Mesendoderm (in vitro differentiated cells): Measurements from ENCODE around the gene IGF2R.

Experiments
- DNase-seq: peaks from one replicate; pipeline ENCODE4 v3.0.0; 2013
- H2AK5ac ChIP-seq: 2 replicates; pipeline ENCODE4 v1.6.1; 2013; ENCODE audit warnings: low read length, inconsistent platforms
- H2BK120ac ChIP-seq: 2 replicates; pipeline ENCODE4 v1.6.1; 2013; ENCODE audit warnings: low read depth, mild to moderate bottlenecking, low read length, moderate library complexity, mixed read lengths
- H2BK15ac ChIP-seq: replicated peaks from 2 replicates; pipeline ENCODE4 v1.6.1; 2013; ENCODE audit warnings: low read depth, mild to moderate bottlenecking, moderate library complexity
- H2BK5ac ChIP-seq: 2 replicates; pipeline ENCODE4 v1.6.1; 2013; ENCODE audit warnings: low read length, inconsistent platforms
- H3K18ac ChIP-seq: 2 replicates; pipeline ENCODE4 v1.6.1; 2013; ENCODE audit warnings: mild to moderate bottlenecking, low read length, mixed read lengths
- H3K23ac ChIP-seq: one replicate; pipeline ENCODE4 v1.6.1; 2013; ENCODE audit warnings: low read length
- H3K27ac ChIP-seq: 2 replicates; pipeline ENCODE4 v1.5.1; 2013; ENCODE audit warnings: low read depth, mild to moderate bottlenecking, inconsistent platforms, low read length, moderate library complexity
- H3K27me3 ChIP-seq: 2 replicates; pipeline ENCODE4 v1.6.1; 2013; ENCODE audit warnings: low read length, control low read depth, mild to moderate bottlenecking, inconsistent platforms; ENCODE audit not compliant: insufficient read depth, poor library complexity
- H3K36me3 ChIP-seq: 2 replicates; pipeline ENCODE4 v1.6.1; 2013; ENCODE audit warnings: low read length, inconsistent platforms; ENCODE audit not compliant: control insufficient read depth, insufficient read depth
- H3K4ac ChIP-seq: one replicate; pipeline ENCODE4 v1.6.1; 2013; ENCODE audit warnings: low read depth, mild to moderate bottlenecking, low read length, moderate library complexity
- H3K4me1 ChIP-seq: 2 replicates; pipeline ENCODE4 v1.6.1; 2013; ENCODE audit warnings: low read depth, low read length, inconsistent platforms; ENCODE audit not compliant: control insufficient read depth
- H3K4me2 ChIP-seq: 2 replicates; pipeline ENCODE4 v1.6.1; 2013; ENCODE audit warnings: low read length
- H3K4me3 ChIP-seq: 2 replicates; pipeline ENCODE4 v1.5.1; 2013; ENCODE audit warnings: mild to moderate bottlenecking, low read length
- H3K56ac ChIP-seq: one replicate; pipeline ENCODE4 v1.6.1; 2013; ENCODE audit warnings: low read length
- H3K79me1 ChIP-seq: 2 replicates; pipeline ENCODE4 v1.6.1; 2013; ENCODE audit warnings: low read length, inconsistent platforms
- H3K79me2 ChIP-seq: 2 replicates; pipeline ENCODE4 v1.6.1; 2013; ENCODE audit warnings: mild to moderate bottlenecking, low read length; ENCODE audit not compliant: control insufficient read depth, insufficient read depth
- H3K9ac ChIP-seq: 2 replicates; pipeline ENCODE4 v1.6.1; 2013; ENCODE audit warnings: low read length, inconsistent platforms
- H4K5ac ChIP-seq: one replicate; pipeline ENCODE4 v1.6.1; 2013; ENCODE audit warnings: low read length
- H4K8ac ChIP-seq: one replicate; pipeline ENCODE4 v1.6.1; 2013; ENCODE audit warnings: low read depth, mild to moderate bottlenecking, control low read depth, low read length, moderate library complexity
- WGBS: extraction: QIAGEN DNeasy Blood & Tissue Kit; methylation state at CpG from one replicate; pipeline ENCODE4 v1.1.7; 2013; ENCODE audit warnings: low lambda C conversion rate, missing lambda C conversion rate; ENCODE audit not compliant: insufficient coverage; ENCODE audit errors: extremely low coverage; 5-methylcytosine and 5-hydroxymethylcytosine counted together

Gene IGF2R

GRCh38 chr6:160092602-160093001, 123.7 kb downstream of the IGF2R start:
- no peak overlapping the region for H2BK120ac ChIP-seq
- no peak overlapping the region for H4K5ac ChIP-seq
- H3K27ac ChIP-seq, result no peak overlapping the region
- no peaks in the 10 kb centered on the region for H3K27me3 ChIP-seq
- no peaks in the 10 kb centered on the region for H3K4me1 ChIP-seq
- no CpG with 5 or more reads among the region's 10 CpGs for WGBS
- no peaks in the 10 kb centered on the region for H3K79me1 ChIP-seq
- H3K4me3 ChIP-seq, result no peak overlapping the region
- no peak overlapping the region for H2BK15ac ChIP-seq
- H3K4ac ChIP-seq, result no peak overlapping the region
- no peak overlapping the region for H3K4me2 ChIP-seq
- H4K8ac ChIP-seq, result no peak overlapping the region
- DNase-seq, result no peak
- H3K79me2 ChIP-seq, result no peaks in the 10 kb centered on the region
- no peak overlapping the region for H3K23ac ChIP-seq
- no peak overlapping the region for H3K56ac ChIP-seq
- no peak overlapping the region for H3K9ac ChIP-seq
- peaks cover 10% of the 10 kb centered on the region for H3K36me3 ChIP-seq
- no peak overlapping the region for H2AK5ac ChIP-seq
- H2BK5ac ChIP-seq, result no peak overlapping the region
- no peak overlapping the region for H3K18ac ChIP-seq

- no peak overlapping the region for H3K4me2 ChIP-seq
- H3K56ac ChIP-seq, result no peak overlapping the region
- no peaks in the 10 kb centered on the region for H3K79me2 ChIP-seq
- peaks cover 11% of the 10 kb centered on the region for H3K36me3 ChIP-seq
- WGBS, result no CpG with 5 or more reads among the region's 7 CpGs
- no peak overlapping the region for H2BK15ac ChIP-seq
- no peak overlapping the region for H3K4ac ChIP-seq
- H3K4me1 ChIP-seq, result no peaks in the 10 kb centered on the region
- H4K5ac ChIP-seq, result no peak overlapping the region
- no peak overlapping the region for H2BK120ac ChIP-seq
- H3K23ac ChIP-seq, result no peak overlapping the region
- H3K4me3 ChIP-seq, result no peak overlapping the region
- no peak overlapping the region for H3K27ac ChIP-seq
- no peak for DNase-seq
- H3K27me3 ChIP-seq, result no peaks in the 10 kb centered on the region
- H4K8ac ChIP-seq, result no peak overlapping the region
- no peak overlapping the region for H2BK5ac ChIP-seq
- H3K18ac ChIP-seq, result no peak overlapping the region
- H3K9ac ChIP-seq, result no peak overlapping the region
- no peaks in the 10 kb centered on the region for H3K79me1 ChIP-seq
- H2AK5ac ChIP-seq, result no peak overlapping the region
Measured at GRCh38 chr6:160093061-160093460, 124.2 kb downstream of the IGF2R start.

- H3K4me1 ChIP-seq, result no peaks in the 10 kb centered on the region
- no peak overlapping the region for H3K27ac ChIP-seq
- no peak overlapping the region for H2BK120ac ChIP-seq
- no peaks in the 10 kb centered on the region for H3K27me3 ChIP-seq
- no peak overlapping the region for H2AK5ac ChIP-seq
- no peak overlapping the region for H3K4ac ChIP-seq
- H3K18ac ChIP-seq, result no peak overlapping the region
- H3K79me1 ChIP-seq, result no peaks in the 10 kb centered on the region
- H3K79me2 ChIP-seq, result no peaks in the 10 kb centered on the region
- H3K23ac ChIP-seq, result no peak overlapping the region
- no peak overlapping the region for H3K9ac ChIP-seq
- H3K4me3 ChIP-seq, result no peak overlapping the region
- no peak overlapping the region for H4K8ac ChIP-seq
- no peak overlapping the region for H2BK15ac ChIP-seq
- DNase-seq, result no peak
- H3K4me2 ChIP-seq, result no peak overlapping the region
- H3K36me3 ChIP-seq, result peaks cover 11% of the 10 kb centered on the region
- no peak overlapping the region for H3K56ac ChIP-seq
- WGBS, result no CpG with 5 or more reads among the region's 4 CpGs
- no peak overlapping the region for H2BK5ac ChIP-seq
- no peak overlapping the region for H4K5ac ChIP-seq
Measured at GRCh38 chr6:160093946-160094345, 125.1 kb downstream of the IGF2R start.

- Histone ChIP-seq H4K8ac (no peak overlapping the region), H3K27ac (no peak overlapping the region), H4K5ac (no peak overlapping the region), H3K4me3 (no peak overlapping the region), H3K79me1 (no peaks in the 10 kb centered on the region), H3K23ac (no peak overlapping the region), H2BK15ac (no peak overlapping the region), H3K18ac (no peak overlapping the region), H3K9ac (no peak overlapping the region), H3K4me2 (no peak overlapping the region), H2BK120ac (no peak overlapping the region), H3K4me1 (no peaks in the 10 kb centered on the region), H3K36me3 (peaks cover 6% of the 10 kb centered on the region), H3K27me3 (no peaks in the 10 kb centered on the region), H2BK5ac (no peak overlapping the region), H3K79me2 (no peaks in the 10 kb centered on the region), H3K56ac (no peak overlapping the region), H2AK5ac (no peak overlapping the region), H3K4ac (no peak overlapping the region)
- DNase-seq, result no peak
- no CpG with 5 or more reads among the region's 8 CpGs for WGBS
Measured at GRCh38 chr6:160095146-160095845, 126.4 kb downstream of the IGF2R start.

- Histone ChIP-seq H3K79me1 (no peaks in the 10 kb centered on the region), H2BK15ac (no peak overlapping the region), H2AK5ac (no peak overlapping the region), H4K8ac (no peak overlapping the region), H2BK120ac (no peak overlapping the region), H3K27ac (no peak overlapping the region), H3K4me2 (no peak overlapping the region), H2BK5ac (no peak overlapping the region), H3K56ac (no peak overlapping the region), H3K4me3 (no peak overlapping the region), H3K79me2 (no peaks in the 10 kb centered on the region), H3K4ac (no peak overlapping the region), H3K9ac (no peak overlapping the region), H3K36me3 (peaks cover 6% of the 10 kb centered on the region), H3K4me1 (no peaks in the 10 kb centered on the region), H4K5ac (no peak overlapping the region), H3K23ac (no peak overlapping the region), H3K27me3 (no peaks in the 10 kb centered on the region), H3K18ac (no peak overlapping the region)
- no CpG with 5 or more reads among the region's 23 CpGs for WGBS
- peak; percentile 66 for DNase-seq
Measured at GRCh38 chr6:160101277-160102205, 132.7 kb downstream of the IGF2R start.
